Measurements from ENCODE around the gene FAR2.

FAR2 gene

GRCh38 chr12:29208936-29209701, 60.0 kb downstream of the FAR2 start:
- DNase-seq = no peak

GRCh38 chr12:29211696-29212095, 62.6 kb downstream of the FAR2 start:
- no peak for DNase-seq

GRCh38 chr12:29212682-29213403, 63.8 kb downstream of the FAR2 start:
- DNase-seq = no peak

DNA sequence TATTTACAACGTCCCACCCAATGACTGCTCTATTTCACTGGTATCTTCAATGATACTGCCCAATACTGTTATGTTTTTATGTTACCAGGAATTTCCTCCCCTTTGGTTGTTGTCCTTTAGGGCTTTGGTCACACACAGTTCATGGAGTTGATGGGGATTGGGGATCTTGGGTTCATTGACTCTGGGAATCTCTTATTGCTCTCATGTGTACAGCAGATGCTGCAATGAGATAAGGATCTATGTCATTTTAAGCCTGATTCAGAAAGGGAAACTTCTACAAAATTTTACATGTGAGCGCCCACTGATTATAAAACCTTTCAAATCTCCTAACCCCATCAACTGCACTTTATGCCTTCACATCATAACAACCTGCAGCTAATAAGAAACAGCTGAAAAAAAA, 67.2 kb downstream of the FAR2 start:
- DNase-seq = no peak

DNA sequence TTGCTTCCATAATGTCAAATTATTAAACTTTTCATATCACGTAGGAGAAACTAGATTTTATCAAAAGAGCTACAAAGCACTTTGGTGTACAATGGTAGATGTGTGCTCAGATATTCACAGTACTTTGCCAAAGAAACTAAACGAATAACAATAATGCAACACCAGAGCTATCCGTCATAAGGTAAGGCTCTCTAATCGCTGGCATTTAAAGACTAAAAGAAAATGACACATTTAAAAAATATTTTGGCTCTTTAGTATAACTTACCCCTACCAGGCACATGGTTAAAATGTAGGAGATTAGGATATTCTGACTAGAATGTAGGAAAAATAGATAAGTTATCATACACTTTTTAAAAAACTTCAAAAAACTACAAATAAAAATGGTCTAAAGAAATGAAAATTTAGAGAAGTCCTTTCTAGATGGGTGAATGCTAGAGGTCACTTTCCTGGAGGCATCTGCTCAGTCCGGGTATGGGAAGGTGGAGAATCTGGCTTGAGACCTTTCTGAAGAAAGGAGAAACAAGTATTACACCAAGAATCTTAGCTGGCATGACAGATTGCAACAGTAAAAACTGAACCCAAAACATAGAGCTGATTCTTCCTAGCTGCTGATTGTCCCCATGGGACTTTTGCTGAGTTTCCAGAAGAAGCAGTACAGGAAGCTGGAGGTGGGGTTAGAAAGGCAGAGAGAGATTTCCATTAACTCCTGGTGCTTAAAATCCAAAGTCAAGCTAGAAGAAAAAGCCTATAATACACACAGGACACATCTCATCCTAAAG, 67.9 kb downstream of the FAR2 start:
- DNase-seq = no peak

DNA sequence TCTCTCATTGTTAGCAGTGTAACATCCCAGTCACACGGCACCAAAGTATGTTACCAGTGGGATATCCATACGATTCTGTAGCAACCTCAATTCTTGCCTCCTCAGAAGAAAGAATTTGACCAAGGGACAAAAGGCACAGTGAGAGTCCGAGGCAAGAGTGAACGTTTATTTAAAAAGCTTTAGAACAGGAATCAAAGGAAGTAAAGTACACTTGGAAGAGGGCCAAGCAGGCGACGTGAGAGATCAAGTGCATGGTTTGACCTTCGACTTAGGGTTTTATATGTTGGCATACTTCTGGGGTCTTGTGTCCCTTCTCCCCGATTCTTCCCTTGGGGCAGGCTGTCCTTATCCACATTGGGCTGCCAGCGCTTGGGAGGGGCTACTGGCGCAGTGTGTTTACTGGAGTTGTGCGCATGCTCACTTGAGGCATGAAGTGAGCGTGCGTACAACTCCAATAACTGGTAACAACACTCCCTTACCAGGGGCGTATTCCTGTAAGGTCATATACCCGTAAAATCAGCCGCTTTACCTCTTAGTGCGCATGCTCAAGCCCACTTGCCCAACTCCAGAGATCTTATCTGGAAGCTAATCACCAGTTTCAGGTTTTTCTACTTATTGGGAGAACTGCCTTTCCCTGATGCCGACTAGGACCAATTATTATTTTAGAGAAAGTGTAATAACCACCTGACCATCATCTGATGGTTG, 71.7 kb downstream of the FAR2 start:
- DNase-seq = no peak

- no peak for DNase-seq
These were observed 73.1 kb downstream of the FAR2 start for GRCh38 chr12:29222200-29222599.

- DNase-seq = no peak
These were observed 74.3 kb downstream of the FAR2 start for GRCh38 chr12:29223426-29223825.

- DNase-seq = no peak
These were observed 75.0 kb downstream of the FAR2 start for GRCh38 chr12:29223956-29224543.

DNA sequence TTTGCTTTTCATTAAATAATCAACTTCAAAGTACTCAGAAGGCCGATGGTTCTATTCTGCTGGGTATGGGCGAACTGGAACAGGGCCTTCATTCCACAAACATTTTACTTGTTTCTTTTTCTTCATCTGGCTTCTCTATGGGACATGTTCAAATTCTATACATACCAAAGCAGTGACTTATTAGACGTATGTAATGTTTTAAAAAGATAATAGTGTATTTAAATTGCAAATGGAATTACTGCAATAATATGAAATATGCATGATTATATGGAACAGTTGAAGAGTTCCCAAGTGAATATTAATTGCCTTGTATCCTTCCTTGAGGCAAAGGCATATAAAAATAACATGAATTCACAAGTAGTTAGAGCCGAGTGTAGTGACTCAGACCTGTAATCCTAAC, 75.5 kb downstream of the FAR2 start:
- DNase-seq = no peak

DNA sequence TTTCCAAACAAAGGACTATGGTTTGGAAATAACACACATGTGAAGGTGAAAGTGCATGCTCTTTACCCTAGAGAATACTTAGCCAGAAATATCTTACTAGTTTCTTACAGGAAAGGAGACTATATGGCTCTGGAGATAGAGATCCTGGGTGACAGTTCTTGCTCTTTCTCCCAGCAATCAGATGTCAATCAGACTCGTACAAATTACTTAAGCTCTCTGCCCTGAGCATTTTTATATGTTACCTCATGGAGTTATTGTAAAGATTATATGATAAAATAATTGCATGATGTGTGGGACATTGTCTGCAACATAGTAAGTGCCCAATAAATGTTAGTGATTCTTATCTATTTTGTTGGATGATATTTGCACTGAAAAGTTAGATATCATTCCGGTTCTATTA, 76.8 kb downstream of the FAR2 start:
- no peak for DNase-seq

- no peak for DNase-seq
These were observed 77.5 kb downstream of the FAR2 start for GRCh38 chr12:29226616-29227015.

- DNase-seq = no peak
These were observed 79.5 kb downstream of the FAR2 start for GRCh38 chr12:29228474-29229157.

- DNase-seq = no peak
These were observed 80.1 kb downstream of the FAR2 start for GRCh38 chr12:29229158-29229505.

DNA sequence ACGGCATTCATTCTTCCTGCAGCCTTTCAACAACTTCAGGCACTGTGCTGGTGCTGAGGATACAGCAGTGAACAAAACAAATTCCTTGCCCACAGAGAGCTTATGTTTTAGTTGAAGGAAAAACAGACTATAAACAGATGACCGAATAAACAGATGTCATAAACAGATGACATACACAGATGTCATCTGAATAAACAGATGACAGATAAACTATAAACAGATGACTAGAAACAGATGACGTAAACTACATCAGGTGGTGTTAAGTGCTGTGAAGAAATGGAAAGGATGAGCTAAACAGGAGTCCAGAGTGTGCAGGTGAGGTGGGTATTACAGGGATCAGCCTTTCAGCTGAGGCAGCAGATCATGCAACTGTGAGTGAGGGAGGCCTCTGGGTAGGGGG, 80.9 kb downstream of the FAR2 start:
- DNase-seq = no peak

DNA sequence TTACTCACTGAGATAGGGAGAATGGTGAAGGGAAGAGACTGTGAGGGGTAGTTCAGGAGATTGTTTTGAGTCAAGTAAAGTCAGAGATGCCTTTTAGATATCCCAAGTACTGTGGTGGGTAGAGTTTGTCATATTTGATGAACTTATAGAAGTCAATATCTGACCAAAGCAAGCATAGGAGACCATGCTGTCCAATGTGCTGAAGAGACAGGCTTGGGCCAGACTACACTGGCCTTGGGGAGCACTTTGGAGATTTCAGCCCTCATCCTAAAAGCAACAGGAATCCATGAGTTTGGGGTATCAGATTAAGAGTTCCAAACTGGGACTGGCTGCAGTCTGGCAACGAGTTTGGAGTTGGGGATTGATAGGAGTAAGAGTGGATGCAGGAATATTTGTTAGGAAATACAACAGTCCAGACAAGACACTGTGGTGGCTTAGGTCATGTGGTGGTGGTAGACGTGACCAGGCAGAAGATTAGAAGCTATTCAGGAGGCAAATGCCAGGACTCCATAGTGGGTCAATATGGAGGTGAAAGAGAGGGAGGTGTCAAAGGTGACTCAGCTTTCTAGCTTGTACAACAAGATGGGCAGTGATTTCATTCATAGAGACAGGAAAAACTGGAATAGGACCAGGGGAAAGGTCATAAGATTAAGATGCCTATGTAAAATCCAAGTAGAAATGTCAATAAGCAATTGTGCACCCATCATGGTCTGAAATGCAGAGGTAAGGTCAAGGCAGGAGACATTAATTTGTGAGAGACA, 81.9 kb downstream of the FAR2 start:
- no peak for DNase-seq

DNA sequence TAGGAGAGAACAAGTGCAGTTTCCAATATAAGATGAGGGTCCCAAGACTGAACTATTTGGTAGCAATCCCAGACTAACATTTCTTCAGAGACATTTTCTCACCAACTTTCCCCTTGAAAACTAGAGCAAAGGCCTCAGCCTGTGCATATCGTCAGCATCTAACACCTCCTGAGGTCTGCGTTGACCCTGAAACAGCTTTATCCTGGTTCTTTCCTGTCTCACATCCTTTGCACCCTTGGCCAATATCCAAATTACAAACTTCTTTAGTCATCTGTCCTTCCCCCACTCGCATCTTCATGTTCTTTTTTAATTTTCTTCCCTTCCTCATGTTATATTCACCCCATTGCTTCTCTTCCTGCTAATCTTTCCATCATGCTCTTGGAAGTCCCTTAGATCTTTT, 83.0 kb downstream of the FAR2 start:
- no peak for DNase-seq

GRCh38 chr12:29234552-29234951, 85.5 kb downstream of the FAR2 start:
- no peak for DNase-seq

DNA sequence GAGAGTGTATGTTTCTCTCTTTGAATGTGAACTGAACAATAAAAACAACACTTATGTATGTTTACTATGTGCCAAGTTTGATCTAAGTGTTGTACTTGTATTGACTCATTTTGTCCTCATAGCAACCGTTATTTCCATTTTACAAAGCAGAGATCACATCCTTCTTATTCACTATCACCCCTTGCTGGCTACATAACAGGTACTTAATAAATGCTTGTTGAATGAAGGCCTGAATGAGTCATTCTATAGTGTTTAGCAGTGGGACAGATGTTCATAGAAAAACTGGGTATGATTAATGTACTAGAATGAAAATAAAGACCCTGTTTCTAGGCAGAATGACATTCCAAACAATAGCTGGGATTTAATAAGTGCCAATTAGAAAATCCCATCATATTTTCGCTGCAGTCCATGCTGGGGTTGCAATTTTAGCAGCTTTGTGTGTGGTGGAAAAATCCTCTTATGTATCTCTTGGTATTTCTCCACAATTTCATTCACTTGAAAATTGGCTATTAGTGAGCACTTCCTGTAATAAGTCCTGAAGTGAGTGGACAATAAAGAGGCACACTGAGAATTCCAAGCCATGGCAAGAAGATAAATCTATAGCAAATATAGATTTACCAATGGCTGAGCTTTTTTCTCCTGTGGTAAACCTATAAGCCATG, 86.0 kb downstream of the FAR2 start:
- no peak for DNase-seq

DNA sequence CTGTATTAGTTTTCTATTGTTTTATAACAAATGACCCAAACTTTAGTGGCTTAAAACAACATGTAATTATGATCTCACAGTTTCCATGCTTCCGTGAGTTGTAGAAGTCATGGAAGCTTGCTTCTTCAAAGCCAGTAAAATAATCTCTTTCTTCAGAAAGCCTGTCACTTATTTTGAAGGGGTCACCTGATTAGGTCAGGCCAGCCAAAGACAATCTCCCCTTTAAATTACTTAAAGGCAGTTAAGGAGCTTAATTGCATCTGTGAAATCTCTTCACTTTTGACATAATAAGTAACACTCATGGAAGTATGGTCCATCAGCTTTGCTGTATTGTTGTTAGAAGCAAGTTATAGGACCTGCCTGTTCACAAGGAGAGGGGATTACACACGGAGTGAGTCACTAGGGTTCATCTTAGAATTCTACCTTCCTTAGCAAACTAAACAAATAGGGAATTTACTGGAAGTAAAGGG, 89.8 kb downstream of the FAR2 start:
- DNase-seq = no peak

DNA sequence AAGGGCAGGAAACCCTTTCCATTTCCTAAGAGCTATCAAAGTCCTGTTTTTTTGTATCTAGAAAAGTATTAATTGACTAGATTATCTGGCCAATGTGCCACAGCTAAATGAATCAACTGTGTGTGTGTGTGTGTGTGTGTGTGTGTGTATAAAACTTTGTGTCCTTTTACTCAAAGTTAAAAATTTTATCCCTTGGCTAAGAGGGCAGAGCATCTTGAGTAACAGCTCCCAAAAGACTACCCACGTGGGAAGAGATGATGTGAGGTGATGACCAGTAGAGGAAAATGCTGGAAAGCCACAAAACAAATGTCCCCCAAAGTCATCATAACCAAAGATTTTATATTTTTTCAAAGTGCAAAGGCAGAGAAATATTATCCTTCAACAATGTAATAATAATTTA, 90.3 kb downstream of the FAR2 start:
- no peak for DNase-seq
